Esophagus squamous epithelium (tissue), 4 donors: ENCODE data around the gene STOML1.

ENCODE experiments used
- POLR2A ChIP-seq, 4 donors: fragments of 450-650 bp; IDR thresholded peaks; one replicate each; pipeline ENCODE4 v1.6.1; 2017; ENCODE audit warnings: antibody characterized with exemption in 4 of 4, mild to moderate bottlenecking in 4 of 4, moderate library complexity in 3 of 4
- TF ChIP-seq, protein P1 (sequence below), 6 experiments: fragments of 450-650 bp in 4 of 6; fragments of 200-600 bp in 2 of 6; sonication (generic) in 2 of 6; IDR thresholded peaks; one replicate each; pipeline ENCODE4 v1.5.1; 2016 to 2019; ENCODE audit warnings: antibody characterized with exemption in 6 of 6, mild to moderate bottlenecking in 4 of 6, moderate library complexity in 4 of 6

DNA sequence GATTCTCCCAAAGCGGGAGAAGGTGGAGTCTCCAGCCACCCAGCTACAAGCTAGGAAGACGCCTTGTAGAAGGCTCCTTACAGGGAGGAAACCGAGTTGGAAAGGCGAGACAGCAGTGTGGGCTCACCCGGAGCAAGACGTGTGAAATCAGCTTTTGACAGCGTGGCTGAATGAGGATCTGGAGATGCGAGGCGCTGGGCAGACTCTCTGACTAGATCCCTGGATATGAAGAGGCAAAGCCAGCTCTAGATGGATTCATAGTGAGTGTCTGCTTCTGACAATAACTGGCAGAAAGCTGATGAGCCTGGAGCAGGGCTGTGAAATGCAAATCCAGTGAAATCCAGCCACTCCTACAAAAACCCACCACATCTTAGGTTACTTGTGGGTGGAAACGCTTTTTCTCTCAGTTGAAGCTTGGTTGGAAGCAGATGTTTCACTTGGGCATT is 49.2 kb upstream of the STOML1 start:
- TF ChIP-seq, protein P1, sequence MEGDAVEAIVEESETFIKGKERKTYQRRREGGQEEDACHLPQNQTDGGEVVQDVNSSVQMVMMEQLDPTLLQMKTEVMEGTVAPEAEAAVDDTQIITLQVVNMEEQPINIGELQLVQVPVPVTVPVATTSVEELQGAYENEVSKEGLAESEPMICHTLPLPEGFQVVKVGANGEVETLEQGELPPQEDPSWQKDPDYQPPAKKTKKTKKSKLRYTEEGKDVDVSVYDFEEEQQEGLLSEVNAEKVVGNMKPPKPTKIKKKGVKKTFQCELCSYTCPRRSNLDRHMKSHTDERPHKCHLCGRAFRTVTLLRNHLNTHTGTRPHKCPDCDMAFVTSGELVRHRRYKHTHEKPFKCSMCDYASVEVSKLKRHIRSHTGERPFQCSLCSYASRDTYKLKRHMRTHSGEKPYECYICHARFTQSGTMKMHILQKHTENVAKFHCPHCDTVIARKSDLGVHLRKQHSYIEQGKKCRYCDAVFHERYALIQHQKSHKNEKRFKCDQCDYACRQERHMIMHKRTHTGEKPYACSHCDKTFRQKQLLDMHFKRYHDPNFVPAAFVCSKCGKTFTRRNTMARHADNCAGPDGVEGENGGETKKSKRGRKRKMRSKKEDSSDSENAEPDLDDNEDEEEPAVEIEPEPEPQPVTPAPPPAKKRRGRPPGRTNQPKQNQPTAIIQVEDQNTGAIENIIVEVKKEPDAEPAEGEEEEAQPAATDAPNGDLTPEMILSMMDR (IDR thresholded peaks at IDR 0.05) = no peak
- no peak for TF ChIP-seq POLR2A (IDR thresholded peaks at IDR 0.05)
